Measurements from ENCODE around the gene PIGR.

PIGR gene

GRCh38 chr1:206958144-206958543 lies 11.9 kb upstream of the PIGR start:
- DNase-seq (ENCODE audit: low read depth): no peak

DNA sequence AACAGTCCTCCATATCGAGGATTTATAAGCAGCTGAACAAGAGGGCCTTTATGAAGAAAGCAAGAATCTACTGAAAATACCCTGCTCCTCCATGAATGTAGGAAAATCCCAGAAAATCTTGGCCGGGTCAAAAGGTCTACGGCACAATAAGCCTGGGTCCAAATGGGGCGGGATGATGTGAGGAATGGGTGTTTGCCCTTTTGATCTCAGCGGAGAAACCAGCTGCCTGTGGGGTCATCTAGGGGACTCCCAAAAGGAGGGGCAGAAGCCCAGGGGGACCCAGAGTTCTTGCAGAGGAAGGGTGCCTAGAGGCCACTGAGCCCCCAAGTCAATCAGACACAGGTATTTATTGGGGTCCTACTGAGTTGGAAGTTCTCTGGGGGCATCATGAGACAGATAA lies 11.4 kb upstream of the PIGR start:
- DNase-seq (ENCODE audit: low read depth): no peak

GRCh38 chr1:206955476-206956451 lies 9.5 kb upstream of the PIGR start:
- DNase-seq (ENCODE audit: low read depth): no peak

DNA sequence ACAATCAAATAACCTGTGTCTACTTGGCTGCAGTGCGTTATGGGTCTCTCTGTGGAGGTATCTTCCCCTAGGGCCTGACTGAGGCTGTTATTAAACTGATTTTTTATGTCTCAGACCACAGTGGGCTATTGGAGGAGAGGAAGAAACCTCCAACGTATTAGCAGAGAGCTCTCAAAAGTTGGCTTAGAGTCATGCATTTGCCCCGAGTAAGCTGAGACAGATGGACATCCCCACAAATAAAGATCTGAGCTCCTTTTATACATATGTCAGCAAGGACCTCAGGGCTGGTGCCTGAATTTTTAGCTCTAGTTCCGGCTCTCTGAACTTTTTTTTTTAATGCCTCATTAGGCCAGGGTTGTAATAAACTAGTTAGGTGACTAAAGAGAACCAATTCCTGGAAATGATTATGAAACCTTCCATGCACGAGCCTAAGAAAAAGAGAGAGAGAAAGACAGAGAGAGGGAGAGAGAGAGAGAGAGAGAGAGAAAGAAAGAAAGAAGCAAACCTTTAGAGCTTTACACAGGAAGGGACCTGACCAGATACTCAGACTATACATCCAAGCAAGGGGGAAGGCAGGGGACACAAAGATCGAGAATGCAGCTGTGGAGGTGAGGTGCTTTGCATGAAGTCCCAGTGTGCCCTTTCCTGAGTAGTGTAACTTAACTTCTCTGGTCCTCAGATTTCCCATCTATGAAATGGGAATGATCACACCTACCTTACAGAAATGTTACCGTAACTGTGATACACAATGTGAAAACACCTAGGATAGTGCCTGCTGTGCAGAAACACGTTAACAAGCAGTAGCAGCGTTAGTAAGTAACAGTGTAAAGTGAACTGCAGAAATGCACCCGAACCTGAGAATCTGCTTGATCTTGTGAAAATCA lies 8.4 kb upstream of the PIGR start:
- DNase-seq (ENCODE audit: low read depth): no peak

DNA sequence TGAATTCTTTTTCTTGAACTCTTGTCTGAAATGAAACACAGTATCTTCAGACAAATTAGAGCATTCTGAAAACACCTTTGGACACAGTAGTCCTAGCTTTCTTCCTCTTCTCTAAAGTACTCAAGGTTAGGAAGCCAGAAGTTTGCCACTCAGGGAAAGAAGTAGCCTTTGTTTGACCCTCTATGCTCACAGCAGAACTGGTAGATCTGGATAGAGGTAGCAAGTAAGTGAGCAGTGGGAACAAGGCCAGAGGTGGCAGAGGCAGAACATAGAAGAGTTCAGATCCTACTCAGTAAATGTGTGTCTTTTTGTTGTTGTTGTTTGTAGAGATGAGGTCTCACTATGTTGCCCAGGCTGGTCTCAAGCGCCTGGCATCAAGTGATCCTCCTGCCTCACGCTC lies 7.4 kb upstream of the PIGR start:
- DNase-seq (ENCODE audit: low read depth): no peak

DNA sequence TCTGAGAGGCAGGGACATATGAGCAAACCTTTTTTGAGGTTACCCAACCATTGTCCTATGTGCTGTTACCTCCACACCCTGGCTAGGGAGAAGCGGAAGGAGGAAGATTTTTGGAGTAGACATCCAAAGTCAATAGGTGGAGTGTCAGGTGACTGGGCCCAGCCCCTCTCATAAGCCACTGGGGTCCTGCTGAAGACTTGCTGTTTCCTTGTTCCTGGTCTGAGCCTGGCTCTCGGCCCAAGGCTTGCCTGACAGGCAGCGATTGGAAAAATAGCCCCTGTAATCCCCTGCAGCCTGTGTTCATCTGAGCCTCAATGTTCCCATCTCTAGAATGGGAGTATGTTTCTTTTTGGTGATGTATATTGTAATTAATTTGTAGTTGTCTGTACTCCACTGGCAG lies 6.9 kb upstream of the PIGR start:
- no peak for DNase-seq (ENCODE audit: low read depth)

DNA sequence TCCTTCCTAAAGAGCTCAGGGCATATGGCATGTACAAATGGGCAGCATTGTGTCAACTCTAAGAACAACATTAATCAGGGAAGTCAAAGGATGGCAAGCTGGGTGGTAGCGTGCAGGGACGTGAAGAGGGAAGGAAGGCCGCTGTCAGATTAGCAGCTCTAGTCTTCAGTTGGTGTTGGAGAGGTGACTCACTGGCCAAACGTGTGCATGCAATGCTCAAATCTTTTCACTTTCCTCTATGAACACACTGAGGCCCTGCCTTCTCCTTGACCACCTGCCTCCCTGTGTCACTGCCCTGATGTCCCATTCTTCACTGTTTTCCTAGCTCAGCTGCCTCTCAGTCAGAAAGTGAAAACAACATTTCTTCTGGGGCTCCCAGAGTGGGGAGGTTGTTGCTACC lies 5.9 kb upstream of the PIGR start:
- no peak for DNase-seq (ENCODE audit: low read depth)

DNA sequence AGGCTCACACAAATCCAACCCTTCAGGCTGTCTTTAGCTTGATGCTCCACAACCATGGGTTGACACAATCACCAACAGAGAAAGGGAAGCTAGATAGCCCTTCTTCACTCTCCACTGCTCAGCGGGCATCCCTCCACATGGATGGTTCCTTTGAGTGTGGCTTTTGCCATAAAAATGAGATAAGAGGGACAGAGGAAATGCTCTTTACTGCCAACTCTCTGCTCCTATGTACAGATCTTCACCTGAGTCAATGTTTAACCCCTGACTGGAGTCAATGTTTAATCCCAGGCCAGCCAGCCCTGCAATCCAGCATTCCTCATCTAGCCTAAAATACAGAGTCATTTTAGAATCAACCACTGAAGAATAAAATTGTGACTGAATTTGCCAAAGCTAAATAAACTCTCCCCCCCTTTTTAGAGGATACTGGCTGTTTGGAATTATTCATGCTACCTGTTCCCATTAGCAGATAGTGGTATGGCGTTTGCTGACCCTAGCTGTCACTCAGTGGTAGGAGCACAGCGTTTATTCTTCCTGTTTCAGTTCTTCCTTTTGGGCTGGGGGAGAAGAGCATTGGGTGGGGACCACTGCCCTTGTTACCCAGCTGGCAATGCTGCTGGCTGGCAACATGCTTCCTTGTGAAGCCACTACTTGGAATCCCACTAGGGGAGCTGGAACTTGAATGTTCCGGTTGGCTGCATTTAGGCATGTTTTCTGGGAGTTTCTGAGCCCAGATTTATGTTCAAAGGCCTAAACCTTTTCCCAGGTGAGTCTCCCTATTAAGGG lies 5.2 kb upstream of the PIGR start:
- no peak for DNase-seq (ENCODE audit: low read depth)

GRCh38 chr1:206949641-206950040 lies 3.4 kb upstream of the PIGR start:
- DNase-seq (ENCODE audit: low read depth): no peak

GRCh38 chr1:206949208-206949607 lies 2.9 kb upstream of the PIGR start:
- no peak for DNase-seq (ENCODE audit: low read depth)

GRCh38 chr1:206947255-206947654 lies 989 bp upstream of the PIGR start:
- no peak for DNase-seq (ENCODE audit: low read depth)

DNA sequence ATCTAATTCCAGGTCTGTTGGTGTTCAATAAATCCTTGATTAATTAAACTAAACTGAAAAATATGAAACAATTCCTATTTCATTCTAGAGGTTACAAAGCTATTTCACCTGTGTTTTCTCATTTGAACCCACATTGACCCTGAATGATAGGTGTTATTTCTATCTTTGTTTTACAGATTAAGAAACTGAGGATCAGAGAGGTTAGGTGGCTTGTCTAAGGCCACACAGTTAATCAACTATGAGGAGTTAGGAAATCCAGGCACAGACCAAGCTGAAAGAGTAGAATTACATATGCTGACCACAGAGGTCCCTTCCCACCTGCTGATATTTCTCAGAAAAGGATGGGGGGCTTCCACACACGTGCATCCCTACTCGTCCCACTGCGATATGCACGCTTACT lies 487 bp downstream of the PIGR start:
- no peak for DNase-seq (ENCODE audit: low read depth)

DNA sequence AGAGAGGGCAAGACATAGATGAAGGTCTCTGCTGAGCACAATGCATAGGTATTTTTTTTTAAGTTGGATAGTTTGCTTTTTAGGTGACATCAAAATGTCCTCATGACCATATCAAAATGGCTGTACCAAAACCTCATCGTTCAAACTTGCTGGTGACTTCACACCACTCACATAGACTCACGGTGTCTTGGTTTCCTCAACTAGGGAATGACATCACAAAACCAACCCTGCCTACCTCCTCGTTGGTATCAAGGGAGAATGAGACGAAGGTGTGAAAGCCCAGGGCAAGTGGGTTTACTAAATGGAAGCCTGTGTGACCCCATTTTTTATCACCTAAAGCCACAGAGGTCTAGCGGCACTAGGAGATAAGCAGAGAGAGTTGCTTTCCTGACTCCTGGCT lies 1.6 kb downstream of the PIGR start:
- DNase-seq (ENCODE audit: low read depth): no peak

GRCh38 chr1:206941766-206942418 lies 4.4 kb downstream of the PIGR start:
- no peak for DNase-seq (ENCODE audit: low read depth)

GRCh38 chr1:206940588-206940936 lies 5.7 kb downstream of the PIGR start:
- DNase-seq (ENCODE audit: low read depth): no peak

GRCh38 chr1:206939841-206940587 lies 6.3 kb downstream of the PIGR start:
- DNase-seq (ENCODE audit: low read depth): no peak

- DNase-seq (ENCODE audit: low read depth): no peak
Observed at GRCh38 chr1:206939131-206939530, 7.1 kb downstream of the PIGR start.

DNA sequence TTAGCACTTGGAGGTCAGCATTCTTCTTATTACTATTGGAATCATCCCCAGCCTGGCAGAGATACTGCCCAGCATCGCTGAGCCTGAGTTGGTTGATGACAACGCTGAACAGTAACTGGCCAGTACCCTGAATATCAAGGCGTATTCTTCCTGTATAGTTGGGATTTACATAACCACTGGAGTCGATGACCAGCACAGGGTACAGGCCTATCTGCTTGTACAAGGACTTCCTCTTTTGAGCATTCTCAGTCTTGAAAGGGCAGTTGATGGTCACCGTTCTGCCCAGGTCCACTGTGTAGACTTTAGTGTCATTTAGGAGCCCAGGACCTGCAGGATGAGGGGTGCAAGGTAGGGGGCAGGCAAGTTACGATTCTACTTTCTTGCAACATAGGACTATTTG lies 8.8 kb downstream of the PIGR start:
- no peak for DNase-seq (ENCODE audit: low read depth)

DNA sequence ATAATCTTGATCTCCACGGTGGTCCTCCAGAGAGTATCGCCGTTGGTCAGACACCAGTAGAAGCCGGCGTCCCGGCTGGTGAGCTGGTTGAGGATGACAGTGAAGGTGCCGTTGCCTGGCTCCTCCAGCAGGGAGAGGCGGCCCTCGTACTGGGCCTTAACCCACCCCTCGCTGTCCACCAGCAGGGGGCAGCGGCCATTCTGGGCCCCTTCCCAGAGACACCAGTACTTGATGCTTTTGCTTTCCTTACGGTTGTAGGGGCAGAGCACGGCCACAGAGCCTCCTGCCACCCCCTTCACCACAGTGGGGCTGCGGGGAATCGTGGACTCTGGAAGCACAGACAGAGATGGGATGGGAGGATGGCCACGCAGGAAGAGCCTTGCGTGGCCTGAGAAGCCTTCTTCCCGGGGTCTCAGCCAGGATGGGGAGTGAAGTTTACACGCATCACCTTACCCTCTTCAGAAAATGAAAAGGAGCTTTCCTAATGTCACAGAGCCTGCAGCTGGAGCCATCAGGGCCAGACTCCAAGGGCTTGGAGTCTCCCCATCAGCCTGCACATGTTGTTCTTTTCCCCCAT lies 10.7 kb downstream of the PIGR start:
- DNase-seq (ENCODE audit: low read depth): no peak

GRCh38 chr1:206933333-206933945 lies 12.8 kb downstream of the PIGR start:
- DNase-seq (ENCODE audit: low read depth): peak; percentile 46
